Activated CD4-positive, alpha-beta T cell treated with anti-CD3 and anti-CD28 coated beads, Interleukin-2, amount 50 U/mL, for 24 hours (primary cell): Measurements from ENCODE around the gene INAFM2.
A peak's percentile ranks its signal among the peaks of the same experiment; 100 is the strongest.

Experiments
- DNase-seq, 2 donors: peaks; one replicate each; pipeline ENCODE4 v3.0.0-alpha.2; 2020; ENCODE audit warnings: low read depth in 1 of 2, low spot score in 1 of 2

The INAFM2 gene

DNA sequence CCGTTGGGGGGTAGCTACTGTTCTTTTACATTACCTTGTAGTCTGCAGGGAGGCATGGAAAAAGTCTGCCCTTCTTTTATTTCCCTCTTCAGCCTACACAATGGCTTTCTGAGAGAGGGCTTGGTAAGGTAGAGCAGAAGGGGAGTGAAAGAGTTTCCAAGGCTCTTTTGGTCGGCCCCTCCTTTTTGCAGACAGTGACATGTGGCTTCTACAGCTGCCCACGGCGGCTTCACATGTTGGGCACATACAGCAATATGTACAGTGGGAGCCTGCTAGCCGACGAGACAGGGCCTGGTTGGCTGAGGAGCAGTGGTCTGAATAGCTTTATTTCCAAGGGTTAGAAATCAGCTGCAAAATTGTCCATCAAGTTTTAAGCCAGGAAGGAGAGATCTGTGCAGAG, 4.0 kb downstream of the INAFM2 start:
- DNase-seq = no peak

DNA sequence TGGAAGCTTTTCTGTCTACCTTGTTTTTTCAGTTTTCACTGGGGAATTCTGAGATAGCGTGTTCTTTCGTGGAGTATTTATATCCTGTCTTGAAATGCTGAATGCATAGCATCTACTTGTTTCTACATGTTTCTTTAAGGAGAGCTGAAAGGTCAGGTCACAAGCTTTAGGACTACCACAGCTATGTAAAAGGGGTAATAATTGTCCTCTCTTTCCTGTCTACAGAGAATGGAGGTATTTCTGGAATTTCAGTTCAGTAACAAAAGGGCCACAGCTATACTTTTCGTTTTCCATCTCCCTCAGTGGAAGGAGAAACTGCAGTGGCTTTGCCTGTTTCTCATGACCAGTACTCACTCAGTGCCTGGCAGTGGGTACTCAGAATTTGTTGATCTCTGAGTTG, 4.7 kb downstream of the INAFM2 start:
- DNase-seq = no peak

DNA sequence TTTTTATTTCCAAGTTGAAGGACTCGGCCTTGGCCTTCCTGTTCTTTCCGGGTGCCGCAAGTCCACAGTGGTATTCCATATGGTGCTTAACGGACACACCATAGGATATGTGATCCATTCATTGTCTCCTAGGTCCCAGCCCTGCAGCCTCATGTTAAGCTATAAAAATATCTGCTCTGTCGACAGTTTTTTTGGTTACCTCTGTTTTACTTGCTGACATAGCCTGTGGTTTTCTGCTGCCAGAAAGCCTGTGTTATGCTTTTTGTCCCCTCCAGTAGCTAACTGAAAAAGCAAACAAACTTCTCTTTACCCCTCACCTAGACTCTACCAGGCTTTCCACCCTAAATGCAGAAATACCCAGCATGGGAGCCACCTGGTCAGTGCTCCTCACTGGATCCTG, 5.3 kb downstream of the INAFM2 start:
- DNase-seq = no peak

DNA sequence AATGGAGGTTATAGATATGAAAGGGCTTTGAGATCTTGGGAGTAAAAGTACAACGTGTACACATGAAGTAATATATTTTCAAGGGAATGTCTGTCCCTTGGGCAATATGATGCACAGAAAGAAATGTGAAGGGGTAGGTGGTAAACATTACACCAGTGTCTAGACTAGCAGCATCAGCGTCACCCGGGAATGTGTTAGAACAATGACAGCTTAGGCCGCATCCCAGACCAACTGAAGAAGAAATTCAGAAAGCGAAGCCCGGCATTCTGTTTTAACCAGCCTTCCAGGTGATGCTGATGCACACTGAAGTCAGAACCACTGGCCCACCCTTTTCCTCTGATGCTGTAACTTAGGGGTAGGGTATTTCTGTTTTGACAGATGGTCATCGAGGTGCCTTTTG, 6.3 kb downstream of the INAFM2 start:
- DNase-seq = no peak

DNA sequence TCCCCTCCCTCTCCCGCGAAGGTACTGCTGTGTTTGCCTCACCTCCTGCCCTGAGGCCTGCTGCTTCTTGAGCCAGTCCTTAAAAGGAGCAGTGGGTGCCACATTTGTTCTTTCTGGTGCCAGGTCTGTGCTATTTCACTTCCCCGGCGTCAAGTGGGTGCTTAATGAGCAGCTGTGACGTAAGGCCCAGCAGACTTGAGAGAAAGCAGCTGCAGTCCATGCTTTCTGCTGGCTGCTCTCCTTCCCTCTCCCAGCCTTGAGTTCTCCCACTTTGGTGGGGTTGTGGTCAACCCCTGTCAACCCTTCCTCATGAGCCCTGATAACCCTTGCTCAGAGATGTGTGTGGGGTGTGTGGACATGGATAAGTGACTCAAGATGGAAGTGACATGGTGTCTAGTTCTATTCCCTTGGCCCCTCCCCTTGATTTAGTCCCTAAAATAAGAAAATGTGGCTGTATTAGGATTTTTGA, 6.9 kb downstream of the INAFM2 start:
- no peak for DNase-seq

DNA sequence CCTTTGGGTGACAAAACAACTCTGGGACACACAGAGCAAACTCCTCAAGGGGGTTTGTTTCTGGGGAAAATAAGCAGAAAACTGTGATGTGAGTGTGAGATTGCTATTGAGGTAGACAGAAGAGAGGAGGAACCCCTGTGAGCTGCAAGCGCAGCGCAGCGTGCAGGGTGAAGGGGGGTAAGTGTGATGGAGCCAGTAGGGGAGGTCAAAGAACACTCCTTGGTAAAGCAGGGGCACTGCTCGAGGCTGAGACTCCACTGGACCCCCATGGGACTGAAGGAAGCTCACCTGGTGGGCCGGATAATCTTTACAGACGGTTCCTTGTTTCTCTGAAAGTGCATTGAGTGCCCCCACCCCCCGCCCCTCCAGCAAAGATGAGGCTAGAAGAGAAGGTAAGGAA, 7.5 kb downstream of the INAFM2 start:
- no peak for DNase-seq

DNA sequence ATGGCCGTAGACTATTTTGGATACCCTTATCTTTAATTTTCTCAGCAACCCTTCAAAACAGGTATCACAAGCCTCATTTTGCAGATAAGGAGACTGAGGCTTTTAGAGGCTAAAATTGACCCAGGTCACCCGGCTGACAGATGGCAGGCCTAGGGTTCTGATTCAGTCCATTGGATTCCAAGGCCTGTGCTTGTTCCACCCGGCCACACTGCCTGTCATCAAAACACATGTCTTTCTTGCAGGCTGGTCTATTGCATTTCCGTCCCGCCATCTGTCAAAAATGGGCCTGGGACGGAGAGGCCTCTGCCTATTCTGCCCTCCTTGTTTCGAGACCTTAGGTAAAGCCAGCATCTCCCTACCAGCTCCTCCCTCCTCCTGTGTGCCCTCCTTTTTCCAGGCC, 8.1 kb downstream of the INAFM2 start:
- DNase-seq = no peak

DNA sequence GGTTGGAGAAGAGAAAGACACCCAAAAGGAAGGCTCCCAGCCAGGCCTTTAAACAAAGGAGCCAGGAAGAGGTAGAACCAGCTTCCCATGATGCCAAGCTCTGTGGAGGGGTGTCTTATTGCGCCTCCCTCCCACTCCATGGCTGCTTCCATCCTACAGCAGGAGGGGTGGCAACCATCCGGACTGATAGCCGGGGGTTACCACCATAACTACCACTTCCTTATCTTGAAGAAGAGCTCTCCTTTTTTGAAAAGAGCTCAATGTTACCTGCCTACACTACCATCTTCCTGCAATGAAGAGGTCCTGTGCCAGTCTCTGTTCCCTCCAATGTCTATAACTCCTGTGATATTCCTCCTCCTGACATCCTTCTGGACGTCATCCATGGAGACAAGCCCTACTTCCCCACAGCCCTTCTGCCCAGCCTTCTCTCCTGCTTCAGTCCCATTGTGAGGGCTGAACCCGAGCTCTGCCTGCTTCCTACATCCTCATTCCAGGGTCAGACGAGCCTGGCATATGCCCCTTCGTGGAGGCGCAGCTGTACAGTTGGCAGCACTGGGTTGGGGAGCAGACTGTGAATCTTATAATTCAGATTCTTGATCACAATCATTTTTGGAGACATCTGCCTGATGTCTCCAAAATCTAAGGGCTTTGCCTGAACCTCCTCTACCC, 8.8 kb downstream of the INAFM2 start:
- no peak for DNase-seq

DNA sequence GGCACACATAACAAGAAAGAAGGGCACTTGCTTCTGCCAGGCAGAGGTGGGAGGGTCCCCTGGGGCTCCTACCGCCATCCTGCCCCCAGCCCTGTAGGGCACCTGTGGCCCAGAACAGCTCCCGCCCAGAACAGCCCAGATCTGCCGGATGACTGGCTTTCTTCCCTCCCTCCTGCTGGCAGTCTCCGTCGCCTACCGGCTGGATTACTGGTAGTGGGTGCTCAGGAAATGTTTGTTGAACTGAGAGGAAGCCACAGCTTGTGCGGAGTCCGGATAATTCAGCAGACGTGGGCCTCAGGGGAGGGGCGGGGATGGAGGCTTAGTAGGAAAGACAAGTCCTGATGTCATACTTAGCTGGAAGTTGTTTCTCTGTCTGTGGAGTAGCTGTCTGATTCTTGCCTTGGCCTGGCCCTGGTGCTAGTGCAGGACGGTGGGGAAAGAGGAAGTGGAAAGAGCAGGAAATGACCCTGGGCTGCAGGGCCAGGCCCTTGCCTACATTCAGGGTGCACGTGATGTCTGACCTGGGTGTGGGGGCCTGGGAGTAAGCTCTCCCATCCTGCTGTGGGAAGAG, 10.5 kb downstream of the INAFM2 start:
- no peak for DNase-seq

DNA sequence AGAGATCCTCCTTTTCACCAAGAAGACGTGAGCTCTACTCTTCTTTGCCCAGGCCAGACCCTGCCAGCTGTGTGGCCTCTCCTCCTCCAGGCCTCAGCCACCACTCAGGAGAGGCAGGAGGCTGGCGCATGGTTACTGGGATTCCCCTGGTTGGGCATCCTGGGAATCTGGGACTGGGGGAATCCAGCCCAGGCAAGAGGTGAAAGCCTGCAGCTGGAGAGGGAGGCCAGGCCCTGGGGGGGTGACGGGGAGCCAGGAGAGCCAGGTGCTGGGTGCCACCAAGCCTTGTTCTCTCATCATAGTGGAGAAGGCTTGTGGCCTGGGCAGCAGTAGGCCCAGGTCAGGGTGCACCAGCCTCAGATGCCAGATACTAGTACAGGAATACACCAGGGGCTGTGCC, 11.0 kb downstream of the INAFM2 start:
- DNase-seq = no peak

DNA sequence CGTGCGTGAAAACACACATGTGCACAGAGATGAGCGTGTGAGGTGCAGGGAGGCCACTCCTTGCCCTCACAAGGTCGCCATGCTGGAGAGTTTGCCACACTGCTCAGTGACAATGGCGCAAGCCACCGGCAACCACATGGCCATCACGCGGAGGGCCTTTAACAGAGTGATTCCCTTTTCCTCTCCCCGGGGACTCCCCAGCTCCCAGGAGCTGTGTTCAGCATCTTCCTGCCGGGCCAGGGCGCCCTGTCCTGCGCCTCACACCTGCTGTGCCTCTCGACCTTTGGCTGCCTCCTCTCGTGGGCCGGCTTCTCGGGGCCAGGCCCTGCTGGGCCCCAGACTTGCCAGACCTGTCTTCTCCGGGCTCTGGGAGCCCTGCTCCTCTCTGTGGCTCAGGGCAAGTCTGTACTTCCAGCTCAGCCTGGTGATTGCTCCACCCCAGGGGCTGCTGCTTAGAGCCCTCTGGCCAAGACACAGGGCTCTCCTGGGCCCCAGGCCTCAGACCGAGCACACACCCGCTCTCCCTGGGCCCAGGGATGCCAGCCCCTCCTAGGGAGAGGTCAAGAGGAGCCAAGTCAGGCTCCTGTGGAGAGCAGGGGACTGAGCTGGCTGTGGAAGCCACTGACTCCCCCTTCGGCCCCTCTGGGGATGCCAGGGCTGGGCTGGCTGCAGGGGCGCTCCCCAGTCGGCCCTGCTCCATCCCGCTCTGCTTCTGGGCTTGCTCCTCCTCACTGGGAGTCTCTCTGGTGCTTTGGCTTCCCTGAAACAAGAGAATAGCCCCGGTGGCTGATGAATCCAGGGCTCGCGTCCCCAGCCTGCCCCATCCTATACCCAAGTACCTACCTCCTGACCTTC, 11.7 kb downstream of the INAFM2 start:
- DNase-seq = no peak

DNA sequence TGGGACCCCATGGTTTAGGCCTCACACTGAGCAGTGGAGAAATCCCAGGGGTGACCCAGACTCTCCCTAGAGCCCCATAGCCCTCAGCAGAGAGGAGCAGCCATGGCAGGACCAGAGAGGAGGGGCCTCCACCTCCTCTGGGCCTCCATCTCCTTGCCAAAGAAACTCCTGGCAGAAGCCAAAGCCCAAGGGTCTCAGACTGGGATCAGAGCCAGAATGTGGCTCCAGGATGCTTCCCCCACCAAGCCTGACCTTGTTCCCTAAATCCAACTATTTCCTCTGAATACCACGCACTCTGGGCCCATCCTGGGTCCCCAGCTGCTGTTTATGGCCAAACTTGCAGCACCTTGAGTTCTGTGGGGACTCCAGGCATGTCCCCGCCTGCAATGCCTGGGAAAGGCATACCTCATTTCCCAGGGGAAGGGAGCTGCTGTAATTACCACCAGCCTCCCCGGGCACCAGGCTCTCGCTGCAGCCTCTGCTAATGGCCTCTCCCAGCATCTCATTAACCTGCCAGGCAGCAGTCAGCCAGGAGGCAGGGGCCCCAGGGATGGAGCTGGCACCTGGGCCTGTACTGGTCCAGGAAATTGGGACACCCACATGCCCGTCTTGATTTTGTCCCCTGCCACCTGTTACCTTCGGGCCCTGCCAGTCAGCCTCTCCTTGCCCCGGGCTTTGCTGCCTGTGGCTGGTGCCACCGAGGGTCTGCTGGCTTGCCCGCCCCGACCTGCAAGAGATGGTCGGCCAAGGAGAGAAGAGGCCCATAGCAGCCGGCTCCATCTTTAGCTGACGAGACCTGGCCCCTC, 12.6 kb downstream of the INAFM2 start:
- DNase-seq = no peak

DNA sequence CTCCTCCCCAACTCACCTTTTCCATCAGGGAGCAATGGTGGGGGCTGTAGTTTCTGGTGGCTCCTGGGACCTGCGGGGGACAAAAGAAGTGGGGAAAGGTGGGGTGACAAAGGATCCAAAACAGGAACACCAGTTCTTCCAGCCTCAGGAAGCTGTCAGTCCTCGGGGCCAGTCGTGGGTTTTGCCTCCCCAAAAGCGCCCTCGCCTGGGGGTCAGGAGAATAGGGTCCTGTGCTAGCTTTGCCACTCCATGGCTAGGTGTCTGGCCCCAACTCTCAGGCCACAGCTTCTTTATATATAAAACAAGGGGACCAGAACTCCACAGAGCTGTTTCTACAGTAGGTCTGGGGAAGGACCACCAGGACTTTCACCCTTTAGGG, 13.2 kb downstream of the INAFM2 start:
- DNase-seq = no peak

DNA sequence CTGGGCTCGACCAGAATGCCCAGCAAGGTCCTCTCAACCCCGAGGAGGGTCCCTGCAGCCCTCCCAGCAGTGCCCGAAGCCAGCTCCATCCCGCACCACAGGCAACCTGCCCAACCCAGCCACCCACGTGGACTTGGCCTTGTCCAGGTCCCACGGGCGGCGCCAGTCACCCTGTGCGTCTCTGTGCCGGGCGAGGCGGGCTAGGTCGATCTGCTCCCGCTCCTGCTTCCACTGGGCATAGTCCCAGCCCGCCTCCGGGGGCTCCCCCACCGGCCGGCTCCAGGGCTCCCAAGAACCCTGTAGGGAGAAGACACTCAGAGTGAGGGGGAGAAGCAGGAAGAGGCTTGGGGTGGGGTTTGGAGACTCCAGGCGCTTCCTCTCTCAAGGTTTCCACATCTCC, 14.1 kb downstream of the INAFM2 start:
- no peak for DNase-seq

DNA sequence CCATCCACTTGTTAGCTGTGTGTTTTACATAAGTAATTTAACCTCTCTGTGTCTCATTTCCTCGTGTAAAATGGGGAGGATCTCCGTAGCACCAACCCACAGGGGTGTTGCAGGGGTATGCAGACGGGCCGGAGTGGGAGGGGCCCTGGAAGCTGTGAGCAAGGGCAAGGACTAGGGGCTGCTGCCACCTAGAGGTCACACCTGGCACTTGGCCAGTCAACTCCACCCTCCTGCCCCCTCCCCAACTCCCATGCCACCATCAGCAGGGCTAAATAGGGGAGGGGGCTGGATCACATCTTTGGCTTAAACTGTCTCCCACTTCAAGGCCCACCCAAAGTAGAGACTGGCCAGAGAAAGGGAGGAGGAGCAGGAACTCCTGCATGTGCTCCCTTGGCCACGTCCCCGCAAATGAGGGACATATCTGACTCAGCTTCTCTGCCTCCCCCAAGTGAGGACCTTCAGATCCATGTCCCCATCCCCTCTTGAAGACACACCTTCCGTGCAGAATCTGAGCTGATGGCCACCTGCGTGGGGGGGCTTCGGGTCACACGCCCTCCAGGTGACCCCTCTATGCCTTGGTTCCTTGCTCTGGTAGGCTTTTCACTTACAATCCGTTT, 14.7 kb downstream of the INAFM2 start:
- DNase-seq = peak; percentile 45 to 66

DNA sequence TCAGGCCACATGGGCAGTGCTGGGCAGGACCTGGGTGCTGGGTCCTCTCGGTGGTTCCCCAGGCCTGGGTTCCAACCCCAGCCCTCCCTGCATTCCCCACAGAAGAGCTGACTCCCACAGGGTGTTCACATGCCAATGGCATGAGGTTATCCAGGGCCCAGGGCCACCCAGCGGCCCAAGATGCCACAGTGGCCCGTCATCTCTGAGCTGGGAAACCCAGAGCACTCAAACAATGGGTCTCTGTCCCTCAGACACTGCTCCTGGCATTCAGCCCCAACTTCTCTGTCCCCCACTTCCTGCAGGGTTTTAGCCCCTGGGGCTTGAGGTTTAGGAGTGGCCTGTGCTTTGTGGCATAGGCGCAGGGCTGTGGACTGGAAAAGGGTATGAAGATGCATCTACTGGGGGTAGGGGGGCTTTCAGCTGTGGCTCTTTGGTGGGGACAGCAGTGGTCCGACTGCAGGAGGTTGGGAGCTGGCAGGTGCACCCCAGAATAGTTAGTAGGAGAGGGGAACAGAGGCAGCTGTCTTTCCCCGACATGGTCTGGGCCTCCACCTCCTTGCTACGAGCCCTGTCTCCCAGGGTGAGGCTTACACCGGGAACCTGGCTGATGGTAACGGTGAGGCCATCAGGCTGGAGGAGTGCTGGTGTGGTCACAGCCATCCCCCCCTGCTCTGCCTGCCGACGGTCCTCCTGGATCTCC, 15.6 kb downstream of the INAFM2 start:
- DNase-seq = no peak

DNA sequence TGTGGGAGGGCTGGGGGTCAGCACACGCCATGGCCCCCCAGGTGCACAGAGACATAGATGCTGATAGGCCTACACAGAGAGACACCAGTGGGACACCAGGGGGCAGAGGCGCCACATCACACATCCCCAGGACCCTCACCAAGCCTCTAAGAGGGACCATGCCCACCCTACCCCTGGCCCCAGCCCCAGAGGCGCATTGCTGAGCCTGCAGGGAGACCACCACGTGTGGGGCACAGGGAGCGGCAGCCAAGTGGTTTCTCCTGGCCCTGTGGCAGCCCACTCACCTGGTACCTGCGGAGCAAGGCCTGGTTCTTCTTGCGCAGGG, 16.1 kb downstream of the INAFM2 start:
- no peak for DNase-seq

DNA sequence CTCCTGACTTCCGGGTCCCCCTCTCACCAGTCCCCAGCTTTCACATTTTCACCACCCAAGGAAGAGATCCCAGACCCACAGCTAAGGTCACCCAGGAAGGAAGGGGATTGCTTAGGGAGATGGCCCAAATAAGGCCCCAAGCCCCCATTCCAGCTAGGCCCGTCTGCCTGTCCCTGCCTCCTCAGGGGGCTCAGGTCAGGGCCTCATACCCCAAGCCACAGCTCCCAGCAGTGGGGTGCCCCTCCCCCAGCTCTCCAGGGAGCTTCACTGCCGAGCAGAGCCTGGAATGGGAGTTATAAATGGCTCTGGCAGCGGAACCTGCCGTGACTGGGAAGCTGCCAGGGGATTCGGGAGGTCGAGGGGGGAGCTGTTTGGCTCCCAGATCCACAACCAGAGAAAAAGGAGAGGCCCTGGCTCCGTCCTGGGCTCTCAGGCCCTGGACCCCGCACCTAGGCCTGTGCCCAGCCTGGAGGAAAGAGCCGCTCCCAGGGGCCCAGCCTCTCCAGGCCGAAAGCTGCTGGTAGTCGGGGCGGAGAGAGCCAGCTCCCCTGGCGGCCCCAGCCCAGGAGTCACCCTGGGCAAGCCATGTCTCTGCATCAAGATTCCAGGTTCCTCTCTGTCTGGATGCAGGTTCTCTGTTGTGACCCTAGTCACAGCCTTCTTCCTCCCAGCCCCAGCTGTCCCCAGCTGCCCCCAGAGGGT, 16.7 kb downstream of the INAFM2 start:
- DNase-seq = no peak

DNA sequence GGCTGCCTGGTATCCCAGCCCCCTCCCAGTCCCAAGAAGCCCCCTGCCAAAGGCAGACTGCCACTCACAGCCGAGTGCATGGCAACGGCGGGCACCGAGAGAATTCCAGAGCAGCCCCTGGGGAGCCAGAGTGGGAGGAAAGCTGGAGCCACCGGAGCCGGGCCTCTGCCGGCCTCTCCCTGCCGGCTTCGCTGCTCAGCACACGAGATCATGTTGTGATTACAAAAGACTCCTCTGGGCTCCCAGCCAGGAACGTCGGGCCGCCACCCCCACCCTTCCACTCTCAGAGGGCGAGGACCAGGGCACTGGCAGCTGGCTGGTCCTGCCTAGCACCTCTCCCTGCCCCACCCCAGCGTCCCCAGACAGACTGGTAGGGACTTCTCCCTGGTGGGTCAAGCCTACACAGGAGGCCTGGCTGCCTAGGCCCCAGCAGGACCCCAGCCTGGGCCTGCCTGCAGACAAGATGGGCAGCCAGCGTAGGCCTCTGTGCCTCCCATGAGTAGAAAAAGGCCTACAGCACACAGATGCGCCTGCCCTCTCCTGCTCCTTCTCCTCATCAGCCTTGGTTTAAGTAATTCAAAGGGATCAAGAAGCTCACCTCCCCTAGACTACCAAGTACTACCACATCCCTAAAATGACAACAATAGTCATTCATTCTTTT, 17.4 kb downstream of the INAFM2 start, which contains the start of gene CCDC9B:
Gene CCDC9B (minus strand): TSS at position 200 of the 661 bp plus-strand sequence. CDS start 120 bp downstream, at position 80.
- no peak for DNase-seq
